PC-3 (cell line): Measurements from ENCODE around the gene TLR6. TPM values are rescaled to one million over a fixed set of nuclear protein-coding genes. Genes with fewer than 3 reads are reported as not detected.

ENCODE experiments used
- ATAC-seq: fragments of 200-7000 bp; cut with Tn5 transposase; 2 replicates; pipeline ENCODE4 v1.9.1; 2020; ENCODE audit warnings: mild to moderate bottlenecking, moderate library complexity
- BruUV-seq: library from RNA; stranded (reverse); fragments of 400-500 nt; replicated peaks from 2 replicates; lab custom pipeline; 2021; lab: Mats Ljungman, UMichigan
- CTCF ChIA-PET: fragments of 300-600 bp; sonication (Branson Sonifier 250); formaldehyde crosslinking; loops from one replicate; lab custom pipeline; 2022; ENCODE audit warnings: antibody characterized with exemption; lab: Charles Lee
- POLR2A ChIA-PET: fragments of 300-600 bp; sonication (Branson Sonifier 250); formaldehyde crosslinking; loops from one replicate; lab custom pipeline; 2022; ENCODE audit warnings: antibody characterized with exemption; ENCODE audit not compliant: unreplicated experiment; lab: Charles Lee
- DNase-seq: peaks from one replicate; pipeline ENCODE4 v3.0.0-alpha.2; 2015
- H2AFZ ChIP-seq: fragments of 300-600 bp; sonication (generic); 2 replicates; pipeline ENCODE4 v1.6.0; 2016; ENCODE audit warnings: antibody characterized with exemption, low read length
- H3F3A ChIP-seq: fragments of 300-600 bp; sonication (generic); one replicate; pipeline ENCODE4 v1.6.0; 2017; ENCODE audit warnings: antibody characterized with exemption, low read length, control low read depth, mild to moderate bottlenecking; ENCODE audit not compliant: unreplicated experiment
- H3K27ac ChIP-seq: fragments of 300-600 bp; sonication (generic); 2 replicates; pipeline ENCODE4 v1.5.1; 2016; ENCODE audit warnings: mild to moderate bottlenecking, low read length
- H3K27me3 ChIP-seq: fragments of 300-600 bp; sonication (generic); 2 replicates; pipeline ENCODE4 v1.6.1; 2016; ENCODE audit warnings: low read length, mixed read lengths
- H3K36me3 ChIP-seq: fragments of 300-600 bp; sonication (generic); 2 replicates; pipeline ENCODE4 v1.6.1; 2016; ENCODE audit warnings: low read depth, mixed run types, low read length, mixed read lengths
- H3K4me1 ChIP-seq: fragments of 300-600 bp; sonication (generic); 2 replicates; pipeline ENCODE4 v1.5.1; 2016; ENCODE audit warnings: low read length; ENCODE audit not compliant: insufficient read depth
- H3K4me2 ChIP-seq: fragments of 300-600 bp; sonication (generic); 2 replicates; pipeline ENCODE4 v1.6.0; 2016; ENCODE audit warnings: low read length
- H3K4me3 ChIP-seq: fragments of 300-600 bp; sonication (generic); 2 replicates; pipeline ENCODE4 v1.5.1; 2016; ENCODE audit warnings: mild to moderate bottlenecking, low read length, mixed read lengths
- H3K79me2 ChIP-seq: fragments of 300-600 bp; sonication (generic); 2 replicates; pipeline ENCODE4 v1.6.1; 2017; ENCODE audit warnings: low read length, mixed read lengths
- H3K9ac ChIP-seq: fragments of 300-600 bp; sonication (generic); 2 replicates; pipeline ENCODE4 v1.6.0; 2016; ENCODE audit warnings: mild to moderate bottlenecking, low read length
- H3K9me2 ChIP-seq: fragments of 300-600 bp; sonication (generic); replicated peaks from 2 replicates; pipeline ENCODE4 v1.6.1; 2016; ENCODE audit warnings: mixed run types, low read length, mixed read lengths
- H3K9me3 ChIP-seq: fragments of 300-600 bp; sonication (generic); 2 replicates; pipeline ENCODE4 v1.6.1; 2016; ENCODE audit warnings: low read length, mixed read lengths
- H4K20me1 ChIP-seq: fragments of 300-600 bp; sonication (generic); 2 replicates; pipeline ENCODE4 v1.6.1; 2016; ENCODE audit warnings: low read length, mixed read lengths
- CTCF ChIP-seq: fragments of 300-600 bp; sonication (generic); conservative IDR thresholded peaks from 2 replicates; pipeline ENCODE4 v1.5.1; 2017; ENCODE audit warnings: antibody characterized with exemption, low read depth, mild to moderate bottlenecking, low read length
- EZH2 ChIP-seq: fragments of 300-600 bp; sonication (generic); IDR thresholded peaks from one replicate; pipeline ENCODE4 v1.6.1; 2017; ENCODE audit warnings: antibody characterized with exemption, mild to moderate bottlenecking, low read length; ENCODE audit not compliant: unreplicated experiment
- EZH2phosphoT487 ChIP-seq: fragments of 300-600 bp; sonication (generic); IDR thresholded peaks from 2 replicates; pipeline ENCODE4 v1.6.1; 2018; ENCODE audit warnings: mild to moderate bottlenecking, antibody characterized with exemption, low read length, borderline replicate concordance
- intact Hi-C: fragments of 100-400 bp; cut with micrococcal nuclease; formaldehyde crosslinking; loops from 2 replicates; pipeline ENCODE4 v1.9.0; 2023
- total RNA-seq: library from RNA; depleted of rRNA; stranded (reverse); fragments of >200 nt; gene quantifications from 2 replicates; pipeline ENCODE4 v1.2.3, GENCODE V29; 2014

The TLR6 gene
- total RNA-seq, 1 experiment from 2014 or later = 1.2 TPM

DNA sequence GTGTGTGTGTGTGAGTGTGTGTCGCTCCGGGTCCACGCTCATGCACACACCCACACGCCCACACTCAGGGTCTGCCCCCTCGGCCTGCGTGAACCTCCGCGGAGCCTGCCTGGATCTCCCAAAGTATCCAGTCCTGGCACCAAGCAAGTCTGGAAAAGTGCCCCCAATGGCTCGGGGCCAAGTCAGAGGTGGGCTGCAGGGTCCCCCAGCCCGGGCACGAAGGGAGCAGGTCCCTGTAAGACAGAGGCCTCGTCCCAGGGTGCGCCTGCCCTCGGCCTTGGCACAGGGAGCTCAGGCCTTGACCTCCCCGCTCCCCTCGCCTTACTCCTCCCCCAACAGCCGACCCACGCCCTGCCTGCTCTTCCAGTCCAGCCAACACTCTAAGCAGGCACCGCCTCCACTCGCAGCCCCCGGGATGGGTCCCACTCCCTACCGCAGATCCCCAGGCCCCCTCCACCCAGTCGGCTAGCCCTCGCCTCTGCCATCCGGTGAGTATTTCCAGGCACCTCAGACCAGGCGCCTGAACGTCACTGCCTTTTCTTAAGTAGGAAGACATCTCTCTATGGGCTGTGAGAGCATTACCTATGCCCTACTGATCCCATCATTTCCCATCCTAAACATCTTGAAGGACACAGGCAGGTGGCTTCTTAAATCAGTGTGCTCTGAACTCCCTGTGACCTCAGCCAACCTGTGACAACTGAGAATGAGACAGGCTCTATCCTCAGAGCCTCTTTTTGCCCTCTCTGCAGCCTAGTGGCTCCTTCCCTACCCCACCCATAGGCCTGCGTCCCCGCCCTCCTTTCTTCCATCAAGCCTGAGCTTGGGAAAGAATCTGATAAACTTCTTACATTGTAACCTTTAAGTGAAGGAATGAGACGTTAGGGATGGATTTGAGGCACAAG, 11.7 kb upstream of the TLR6 start:
- CTCF ChIA-PET = interaction anchor here (0.7 kb wide), 1 partner anchor 267 kb away, joined by 5 read pairs; no protein-coding TSS in a partner anchor
- TF ChIP-seq CTCF (no peak), EZH2 (no peak), EZH2phosphoT487 (no peak)
- Histone ChIP-seq H3K27me3 (no peaks in the 10 kb centered on the region), H3K27ac (peak overlapping the region; percentile 59), H3K4me2 (peak overlapping the region; percentile 97), H3K4me3 (peak overlapping the region; percentile 87), H3K79me2 (peaks cover 15% of the 10 kb centered on the region), H4K20me1 (no peaks in the 10 kb centered on the region), H3K4me1 (peaks cover 39% of the 10 kb centered on the region), H3K9ac (peak overlapping the region; percentile 94), H3F3A (peaks cover 5% of the 10 kb centered on the region), H3K36me3 (no peaks in the 10 kb centered on the region), H2AFZ (peak overlapping the region; percentile 71), H3K9me3 (no peaks in the 10 kb centered on the region), H3K9me2 (no peaks in the 10 kb centered on the region)
- intact Hi-C loops = no loop called here
- peak; percentile 11 for ATAC-seq
- POLR2A ChIA-PET = no interaction called here
- DNase-seq = no peak
- BruUV-seq = no TSS peak

DNA sequence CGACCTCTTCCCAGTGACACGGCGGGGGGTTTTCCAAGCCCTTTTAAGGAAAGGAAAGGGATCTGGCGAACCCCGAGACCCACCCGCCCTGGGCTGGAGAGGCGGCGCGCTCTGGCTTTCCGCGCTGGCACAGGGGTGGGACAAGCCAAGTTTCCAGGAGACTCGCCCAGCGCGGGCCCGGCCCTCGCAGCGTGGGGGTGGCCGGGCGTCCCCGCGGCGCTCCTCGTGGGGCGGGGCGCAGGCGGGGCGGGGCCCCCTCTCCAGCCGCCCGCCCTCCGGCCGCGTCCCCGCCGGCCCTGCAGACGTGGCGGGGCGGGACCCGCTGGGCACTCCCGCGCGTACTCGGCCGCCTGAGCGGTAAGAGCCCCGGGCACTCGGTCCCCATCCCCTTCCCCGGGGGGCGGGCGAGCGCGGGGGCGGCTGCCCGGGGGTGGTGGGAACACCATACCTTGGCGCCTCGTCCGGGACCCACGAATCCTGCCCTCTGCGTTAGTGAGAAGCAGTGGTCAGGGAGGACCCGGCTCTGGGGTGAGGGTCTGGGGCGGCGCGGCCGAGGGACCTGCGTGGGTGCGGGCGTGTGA, 11.0 kb upstream of the TLR6 start, which contains the start of gene FAM114A1:
TSS of gene FAM114A1 (plus strand) at position 329 of the 581 bp plus-strand sequence. CDS start 10,273 bp downstream, outside the sequence.
- Histone ChIP-seq H3K27me3 (no peaks in the 10 kb centered on the region), H3K79me2 (peaks cover 15% of the 10 kb centered on the region), H3K4me2 (peak within 1 kb of the TSS; percentile 97), H3K4me3 (peak within 1 kb of the TSS; percentile 87), H3K27ac (peak within 1 kb of the TSS; percentile 59), H3K4me1 (peaks cover 34% of the 10 kb centered on the region), H3K9me3 (no peaks in the 10 kb centered on the region), H3F3A (peaks cover 5% of the 10 kb centered on the region), H4K20me1 (no peaks in the 10 kb centered on the region), H3K36me3 (no peaks in the 10 kb centered on the region), H2AFZ (peak within 1 kb of the TSS; percentile 94), H3K9ac (peak within 1 kb of the TSS; percentile 94), H3K9me2 (no peaks in the 10 kb centered on the region)
- ChIA-PET CTCF (interaction anchor here (0.7 kb wide), 1 partner anchor 267 kb away, joined by 5 read pairs; no protein-coding TSS in a partner anchor), POLR2A (interaction anchor here (0.5 to 0.6 kb wide), 2 partner anchors 10 to 849 kb away, joined by 3 to 4 read pairs; no protein-coding TSS in a partner anchor)
- ATAC-seq = peak; percentile 84
- TF ChIP-seq EZH2 (no peak), CTCF (no peak), EZH2phosphoT487 (no peak)
- peak; percentile 77 for DNase-seq
- no TSS peak for BruUV-seq
- intact Hi-C loops = no loop called here
